Endothelial cell of hepatic sinusoid (primary cell): ENCODE measurements around the gene NIBAN1.
"Not testable (repeated sequence)": the region's sequence is repeated elsewhere in the genome, so short reads cannot be mapped to it uniquely, and the experiment has no call there.

Experiments used
- in situ Hi-C: cut with HindIII; loops from 2 replicates; pipeline ENCODE4 v1.10.0; 2017; ENCODE audit warnings: low sequenced_read_pairs

NIBAN1 gene

DNA sequence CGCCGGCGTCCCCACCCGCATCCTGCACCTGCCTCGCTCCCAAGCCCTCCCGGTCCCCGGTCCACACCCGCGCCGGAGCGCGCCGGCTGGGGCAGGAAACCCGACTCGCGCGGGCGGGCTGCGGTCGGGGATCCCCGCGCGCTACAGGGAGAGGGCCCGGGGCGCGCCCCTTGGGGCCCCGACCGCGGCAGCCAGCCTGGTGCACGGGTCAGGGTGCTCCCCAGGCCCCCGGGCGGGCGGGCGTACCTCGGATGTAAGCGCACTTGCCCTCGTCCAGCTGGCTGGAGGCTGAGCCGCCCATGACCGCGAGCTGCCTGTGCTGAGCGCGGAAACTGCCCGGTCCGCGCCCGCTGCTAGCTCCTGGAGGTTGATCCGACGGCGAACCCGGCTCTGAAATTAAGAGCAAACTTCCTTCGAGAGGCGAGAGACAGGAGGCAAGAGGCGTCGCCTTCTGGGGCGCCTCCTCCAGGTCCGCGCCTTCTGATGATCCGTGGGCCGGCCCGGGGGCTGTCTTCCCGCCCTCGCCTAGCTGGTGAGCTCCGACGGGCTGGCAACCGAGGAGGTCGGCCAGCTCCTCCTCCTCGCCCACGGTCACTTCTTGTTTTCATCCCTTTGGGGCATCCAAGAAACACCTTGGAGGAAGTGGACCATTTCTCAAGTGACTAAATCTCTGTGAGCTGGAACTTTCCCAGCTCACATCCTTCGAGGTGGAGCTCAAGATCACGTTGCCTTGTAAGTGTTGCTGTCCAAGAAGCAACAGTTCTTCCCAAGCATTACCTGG is at the start of gene NIBAN1:
TSS of gene NIBAN1 (minus strand) at position 453 of the 781 bp plus-strand sequence. CDS start at position 301, 152 bp downstream.
- in situ Hi-C loops: no loop called here

- in situ Hi-C loops: no loop called here
Measured at GRCh38 chr1:185017966-185018365, 43.7 kb upstream of the NIBAN1 start.

- in situ Hi-C loops: no loop called here
Measured at GRCh38 chr1:185017338-185017737, 43.0 kb upstream of the NIBAN1 start.

- in situ Hi-C loops: no loop called here
Measured at GRCh38 chr1:185016880-185017279, 42.6 kb upstream of the NIBAN1 start.

GRCh38 chr1:185015631-185016030 is 41.3 kb upstream of the NIBAN1 start:
- in situ Hi-C loops: no loop called here

- in situ Hi-C loops: no loop called here
Measured at GRCh38 chr1:185014941-185015340, 40.6 kb upstream of the NIBAN1 start.

DNA sequence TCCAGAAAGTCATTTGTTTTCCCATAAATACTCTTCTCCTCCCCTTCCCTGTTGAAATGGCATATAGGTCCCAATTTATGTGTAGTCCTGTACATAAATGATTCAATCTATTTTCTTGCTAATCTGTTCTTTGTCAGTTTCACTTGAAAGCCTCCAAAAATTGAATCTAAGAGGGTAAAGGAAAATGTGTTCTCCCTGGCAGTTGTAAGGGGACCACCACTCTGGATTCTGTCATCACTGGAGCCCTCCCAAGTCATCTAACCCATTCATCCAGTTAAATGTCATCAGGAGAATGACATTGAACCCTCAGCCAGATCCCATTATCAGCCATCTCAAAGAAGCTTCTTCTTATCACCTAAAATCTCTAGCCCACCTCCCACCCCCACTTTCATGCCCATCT is 36.1 kb upstream of the NIBAN1 start:
- in situ Hi-C loops: no loop called here

GRCh38 chr1:185008838-185009237 is 34.5 kb upstream of the NIBAN1 start:
- in situ Hi-C loops: no loop called here

DNA sequence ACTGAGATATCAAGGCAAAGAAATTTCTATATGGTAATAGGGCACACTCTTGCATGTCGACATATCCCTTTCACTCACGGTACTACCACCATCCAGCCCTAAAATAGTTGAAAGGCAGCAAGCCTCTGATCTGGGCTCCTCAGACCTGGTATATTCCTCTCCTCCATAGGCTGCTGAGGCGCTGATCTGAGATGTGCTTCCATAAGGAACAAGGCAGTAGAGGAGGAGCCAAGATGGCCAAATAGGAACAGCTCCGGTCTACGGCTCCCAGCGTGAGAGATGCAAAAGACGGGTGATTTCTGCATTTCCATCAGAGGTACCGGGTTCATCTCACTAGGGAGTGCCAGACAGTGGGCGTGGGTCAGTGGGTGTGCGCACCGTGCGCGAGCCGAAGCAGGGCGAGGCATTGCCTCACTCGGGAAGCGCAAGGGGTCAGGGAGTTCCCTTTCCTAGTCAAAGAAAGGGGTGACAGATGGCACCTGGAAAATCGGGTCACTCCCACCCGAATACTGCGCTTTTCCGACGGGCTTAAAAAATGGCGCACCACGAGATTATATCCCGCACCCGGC is 27.1 kb upstream of the NIBAN1 start:
- in situ Hi-C loops: not testable (repeated sequence)

DNA sequence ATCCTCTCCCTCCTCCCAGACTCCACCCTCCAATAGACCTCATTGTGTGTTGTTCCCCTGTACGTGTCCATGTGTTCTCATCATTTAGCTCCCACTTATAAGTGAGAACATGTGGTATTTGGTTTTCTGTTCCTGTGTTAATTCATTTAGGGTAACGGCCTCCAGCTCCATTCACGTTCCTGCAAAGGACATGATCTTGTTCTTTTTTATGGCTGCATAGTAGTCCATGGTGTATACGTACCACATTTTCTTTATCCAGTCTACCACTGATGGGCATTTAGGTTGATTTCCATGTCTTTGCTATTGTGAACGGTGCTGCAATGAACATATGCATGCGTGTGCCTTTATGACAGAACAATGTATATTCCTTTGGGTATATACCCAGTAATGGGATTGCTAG is 25.7 kb upstream of the NIBAN1 start:
- in situ Hi-C loops: not testable (repeated sequence)

GRCh38 chr1:184994301-184994700 is 20.0 kb upstream of the NIBAN1 start:
- in situ Hi-C loops: no loop called here

GRCh38 chr1:184992271-184992670 is 18.0 kb upstream of the NIBAN1 start:
- in situ Hi-C loops: no loop called here

DNA sequence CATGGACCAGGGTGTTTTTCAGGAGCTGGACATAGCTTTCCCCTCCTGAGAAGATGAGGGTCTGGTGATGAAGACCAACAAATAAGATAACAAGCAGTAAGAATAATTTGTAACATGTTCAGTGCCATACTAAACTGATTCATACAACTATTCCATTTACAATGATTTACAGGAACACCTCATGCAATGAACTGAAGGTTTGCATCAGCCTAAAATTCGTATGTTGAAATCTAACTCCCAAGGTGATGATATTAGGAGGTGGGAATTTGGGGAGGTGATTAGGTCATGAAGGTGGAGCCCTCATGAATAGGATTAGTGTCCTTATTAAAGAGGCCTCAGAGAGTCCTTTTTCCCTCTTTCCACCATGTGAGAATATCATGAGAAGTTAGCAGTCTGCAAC is 15.9 kb upstream of the NIBAN1 start:
- in situ Hi-C loops: no loop called here

DNA sequence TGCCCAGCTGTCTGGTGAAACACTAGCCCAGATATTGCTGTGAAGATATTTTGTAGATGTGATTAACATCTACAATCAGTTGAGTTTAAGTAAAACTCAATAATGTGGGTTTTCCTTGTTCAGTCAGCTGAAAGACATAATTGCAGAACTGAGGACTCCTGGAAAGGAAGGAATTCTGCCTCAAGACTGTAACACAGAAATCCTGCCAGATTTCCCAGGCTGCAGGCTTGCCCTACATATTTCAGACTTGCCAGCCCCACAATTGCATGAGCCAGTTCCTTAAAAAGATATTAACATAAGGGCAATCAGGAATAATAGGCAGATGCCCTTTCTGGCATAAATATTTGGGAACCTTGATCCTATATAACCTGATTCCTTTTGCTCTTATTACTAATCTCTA is 14.2 kb upstream of the NIBAN1 start:
- in situ Hi-C loops: no loop called here

DNA sequence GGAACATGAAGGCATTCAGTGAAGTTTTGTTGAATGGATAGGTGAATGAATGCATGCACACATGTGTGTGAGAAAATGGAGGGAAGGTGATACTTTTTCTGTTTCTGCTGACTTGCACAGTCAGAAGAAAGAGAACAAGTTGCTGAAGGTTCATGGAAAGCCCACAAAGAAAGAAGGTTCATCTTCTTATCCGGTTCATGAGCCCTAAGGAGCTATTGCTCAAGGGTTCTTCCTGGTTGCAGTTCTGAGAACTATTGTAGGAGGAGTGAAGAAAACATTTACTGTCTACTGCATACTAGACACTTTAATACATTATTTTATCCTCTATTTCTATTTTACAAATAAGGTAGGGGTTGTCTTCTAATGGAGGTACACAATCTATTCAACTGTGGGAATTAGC is 13.4 kb upstream of the NIBAN1 start:
- in situ Hi-C loops: no loop called here

DNA sequence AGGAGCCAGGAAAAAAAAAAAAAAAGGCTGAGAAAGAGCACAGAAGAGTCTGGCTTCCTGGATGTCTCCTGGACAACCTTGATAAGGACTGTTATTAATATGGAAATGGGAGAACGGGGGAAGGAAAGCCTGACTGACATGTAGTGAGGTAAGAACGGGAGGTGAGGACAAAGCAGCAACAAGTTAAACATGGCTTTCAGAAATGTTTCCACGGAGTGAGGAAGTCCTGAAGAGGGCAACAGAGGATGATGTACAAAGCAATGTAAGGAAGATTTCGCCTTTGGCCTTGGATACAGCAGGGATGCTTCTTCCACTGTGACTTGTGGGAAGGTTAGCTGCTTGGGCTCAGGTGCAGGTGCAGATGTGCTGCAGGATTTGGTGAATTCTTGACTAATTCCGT is 11.9 kb upstream of the NIBAN1 start:
- in situ Hi-C loops: no loop called here

DNA sequence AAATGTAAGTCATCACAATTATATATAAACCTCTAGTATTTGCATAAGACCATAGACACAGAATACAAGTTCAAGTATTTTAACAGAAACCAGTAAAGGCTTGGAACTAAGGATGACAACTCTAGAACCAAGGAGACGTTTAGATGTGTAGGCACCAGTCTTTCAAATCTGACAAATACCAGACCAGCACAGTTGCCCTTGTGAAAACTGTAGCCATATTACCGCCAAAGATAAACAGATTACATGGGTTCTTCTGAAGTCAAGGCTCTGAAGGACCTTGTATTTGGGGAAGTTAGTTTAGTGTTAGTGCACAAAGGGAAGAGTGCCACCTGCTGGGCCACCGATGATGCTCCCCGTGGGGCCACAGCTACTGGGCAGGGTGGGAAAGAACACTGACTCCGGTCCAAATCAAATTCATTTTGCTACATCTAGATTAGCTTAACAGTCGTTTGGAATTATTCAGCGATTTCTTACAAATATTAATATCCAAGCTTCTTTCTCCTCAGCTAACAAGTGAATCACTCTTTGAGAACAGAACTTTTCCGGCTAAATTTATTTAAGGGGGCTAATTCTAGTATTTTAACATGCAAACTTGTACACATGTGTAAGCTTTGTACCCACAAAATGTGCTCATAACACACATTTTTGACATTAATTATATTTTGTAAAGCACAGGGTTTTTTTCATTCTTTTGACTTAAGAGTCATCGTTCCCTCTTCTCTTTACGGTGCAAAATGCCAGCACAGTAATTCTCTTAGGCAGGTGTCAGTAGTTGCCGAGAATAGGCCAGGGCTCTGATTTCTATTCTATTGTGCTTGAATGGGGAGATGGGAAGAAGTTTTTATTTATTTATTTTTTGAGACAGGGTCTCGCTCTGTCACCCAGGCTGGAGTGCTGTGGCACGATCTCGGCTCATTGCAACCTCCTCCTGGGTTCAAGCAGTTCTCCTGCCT is 8.0 kb upstream of the NIBAN1 start:
- in situ Hi-C loops: no loop called here

GRCh38 chr1:184980726-184981125 is 6.4 kb upstream of the NIBAN1 start:
- in situ Hi-C loops: no loop called here

- in situ Hi-C loops: no loop called here
Measured at GRCh38 chr1:184975208-184975870, 1.0 kb upstream of the NIBAN1 start.

- in situ Hi-C loops: no loop called here
Measured at GRCh38 chr1:184974837-184975115, 468 bp upstream of the NIBAN1 start.
